AG09309 (cell line): ENCODE data around the gene AQP12A.

Source experiments
- DNase-seq: peaks from one replicate; pipeline ENCODE4 v3.0.0-alpha.2; 2010; ENCODE audit warnings: low read depth
- H3K4me3 ChIP-seq: 2 replicates; pipeline ENCODE4 v1.5.1; 2011; ENCODE audit warnings: mild to moderate bottlenecking, low read depth, low read length, moderate library complexity; ENCODE audit not compliant: control insufficient read depth
- CTCF ChIP-seq: IDR thresholded peaks from 2 replicates; pipeline ENCODE4 v1.5.1; 2011; ENCODE audit warnings: mild to moderate bottlenecking, low read depth, low read length, inconsistent platforms; ENCODE audit not compliant: insufficient read depth, control insufficient read depth; ENCODE audit errors: missing control alignments

The AQP12A gene

GRCh38 chr2:240644859-240645301 is 46.8 kb upstream of the AQP12A start:
- TF ChIP-seq CTCF: no peak
- H3K4me3 ChIP-seq: no peak overlapping the region
- DNase-seq: no peak

GRCh38 chr2:240645346-240645745 is 46.3 kb upstream of the AQP12A start:
- no peak for DNase-seq

DNA sequence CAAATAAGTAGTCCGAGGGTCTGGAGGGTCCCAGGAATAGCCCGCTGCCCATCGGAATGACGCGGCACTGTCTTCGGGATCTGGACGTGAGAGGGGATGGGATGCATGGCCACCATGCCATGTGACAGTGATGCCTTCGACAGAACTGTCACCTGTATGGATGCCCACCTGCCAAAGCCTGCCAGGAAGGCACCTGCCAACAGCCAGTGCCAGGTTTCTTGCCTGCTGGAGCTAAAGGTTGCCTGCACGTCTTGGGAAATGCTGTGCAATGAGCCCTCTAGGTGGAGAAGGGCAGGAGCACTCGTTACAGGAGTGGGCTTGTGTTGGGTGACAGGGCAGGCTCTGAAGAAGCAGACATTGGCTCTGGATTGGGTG is 45.9 kb upstream of the AQP12A start:
- no peak for DNase-seq
- TF ChIP-seq CTCF: no peak
- no peak overlapping the region for H3K4me3 ChIP-seq

More at GRCh38 chr2:240645346-240645745, 46.3 kb upstream of the AQP12A start:
- no peak for TF ChIP-seq CTCF
- H3K4me3 ChIP-seq: no peak overlapping the region

- TF ChIP-seq CTCF: no peak
- H3K4me3 ChIP-seq: no peak overlapping the region
- no peak for DNase-seq
Measured at GRCh38 chr2:240646176-240646899, 45.3 kb upstream of the AQP12A start.

- H3K4me3 ChIP-seq: no peak overlapping the region
- no peak for DNase-seq
Measured at GRCh38 chr2:240646900-240647502, 44.7 kb upstream of the AQP12A start.

DNA sequence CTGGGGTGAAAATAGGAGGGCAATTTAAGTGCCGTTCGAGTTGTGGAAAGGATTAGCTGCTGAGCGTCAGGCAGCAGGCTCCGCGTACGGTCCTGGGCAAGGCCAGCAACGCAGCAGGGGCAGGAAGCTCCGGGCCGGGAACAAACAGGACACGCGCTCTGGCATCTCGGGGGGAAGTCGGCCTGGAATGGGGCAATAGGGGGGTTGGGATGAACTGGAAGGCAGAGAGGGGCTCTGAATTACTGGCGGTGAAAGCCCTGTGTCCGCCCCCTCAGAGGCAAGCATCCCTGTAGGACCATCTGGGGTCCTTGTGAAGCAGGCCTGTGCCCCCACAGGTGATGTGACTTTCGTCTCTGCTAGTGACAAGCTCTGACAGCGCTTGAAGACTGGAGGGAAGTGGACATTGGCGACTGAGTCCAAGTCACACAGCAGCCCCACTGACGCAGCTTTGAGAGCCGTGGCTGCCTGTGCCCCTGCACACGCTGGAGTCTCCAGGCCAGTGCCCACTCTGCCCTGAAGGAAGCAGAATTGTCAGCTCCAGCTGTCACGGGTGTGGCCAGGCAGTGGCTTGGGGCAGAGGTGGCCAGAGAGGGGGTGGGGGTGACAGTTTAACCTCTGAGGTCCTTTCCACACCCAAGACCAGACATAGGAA is 44.0 kb upstream of the AQP12A start:
- H3K4me3 ChIP-seq: no peak overlapping the region
- TF ChIP-seq CTCF: no peak
- no peak for DNase-seq

More at GRCh38 chr2:240646900-240647502, 44.7 kb upstream of the AQP12A start:
- TF ChIP-seq CTCF: no peak
